Measurements from ENCODE around the gene SACM1L. TPM values are rescaled to one million over a fixed set of nuclear protein-coding genes. Genes with fewer than 3 reads are reported as not detected.

SACM1L gene
- total and polyA plus RNA-seq, 2 of the 8 experiments (the other 6 are each of a cell fraction or from before 2014, with no cell fraction given), result 20.1 to 61.0 TPM

GRCh38 chr3:45771166-45771775 lies 82.1 kb downstream of the SACM1L start:
- Histone ChIP-seq H4K20me1 (replicated peaks in 1 of 2; ENCODE audit: control insufficient read depth in 1 of 2, insufficient read depth in 2 of 2, low read length in 2 of 2) (no peaks in the 10 kb centered on the region), H3K23me2 (ENCODE audit: low read depth, low read length) (no peaks in the 10 kb centered on the region; the same call in 1 of the 2 replicates), H2BK15ac (ENCODE audit: low read length) (no peak overlapping the region), H3K18ac (ENCODE audit: extremely low read depth, low read length) (no peak overlapping the region), H3K56ac (replicated peaks; ENCODE audit: insufficient read length, low read depth, low read length) (no peak overlapping the region), H3K4me2 (ENCODE audit: insufficient read depth in 1 of 2, low read depth in 2 of 2, low read length in 2 of 2) (no peak overlapping the region), H3K79me1 (ENCODE audit: low read depth, low read length) (no peaks in the 10 kb centered on the region), H2BK120ac (replicated peaks; ENCODE audit: low read depth, low read length) (no peak overlapping the region), H4K8ac (ENCODE audit: extremely low read depth, insufficient read depth, low read length) (peak overlapping the region; percentile 65; the same call in 1 of the 2 replicates), H4K5ac (ENCODE audit: insufficient read length, low read depth, low read length) (no peak overlapping the region), H2AFZ (ENCODE audit: low read length) (no peak overlapping the region), H3K79me2 (ENCODE audit: control insufficient read depth in 1 of 2, insufficient read depth in 2 of 2, low read length in 2 of 2) (no peaks in the 10 kb centered on the region), H2AK5ac (ENCODE audit: low read depth, low read length) (no peak overlapping the region), H2BK20ac (ENCODE audit: low read length) (no peak overlapping the region), H3K4me1 (replicated peaks in 1 of 4; ENCODE audit: control insufficient read depth in 3 of 4, insufficient read depth in 4 of 4, low read length in 3 of 4) (no peaks in the 10 kb centered on the region; a peak in 1 of 7 replicates), H4K91ac (replicated peaks; ENCODE audit: insufficient read length, low read length) (no peak overlapping the region), H3K23ac (ENCODE audit: insufficient read length) (no peak overlapping the region), H3K27me3 (replicated peaks in 1 of 4; ENCODE audit: control insufficient read depth in 3 of 4, extremely low read depth in 1 of 4, insufficient read depth in 3 of 4, low read length in 3 of 4) (no peaks in the 10 kb centered on the region), H3K36me3 (ENCODE audit: control insufficient read depth in 2 of 4, insufficient read depth in 4 of 4, low read length in 3 of 4) (no peaks in the 10 kb centered on the region), H3K4me3 (ENCODE audit: extremely low read depth in 1 of 4, insufficient read depth in 2 of 4, low read depth in 3 of 4, low read length in 4 of 4) (no peak overlapping the region), H2BK5ac (ENCODE audit: low read depth, low read length) (no peak overlapping the region), H3K4ac (replicated peaks; ENCODE audit: insufficient read length, low read depth, low read length) (peak overlapping the region; percentile 44), H3K9ac (replicated peaks in 1 of 4; ENCODE audit: extremely low read depth in 1 of 4, low read depth in 3 of 4, low read length in 3 of 4) (no peak overlapping the region), H3K9me3 (ENCODE audit: insufficient read depth in 2 of 2, low read depth in 1 of 2, low read length in 1 of 2) (peaks cover 0 to 6% of the 10 kb centered on the region in 2 experiments; a peak in 1 of 4 replicates), H2BK12ac (ENCODE audit: low read depth, low read length) (no peak overlapping the region), H3K27ac (ENCODE audit: low read depth, low read length) (no peak overlapping the region), H3K14ac (ENCODE audit: insufficient read length) (no peak overlapping the region)
- WGBS, 2 experiments (ENCODE audit: extremely low coverage in 1 of 2, insufficient coverage in 1 of 2, insufficient read length in 1 of 2, insufficient replicate concordance in 2 of 2, low coverage in 1 of 2, low lambda C conversion rate in 2 of 2, missing lambda C conversion rate in 1 of 2), result 90% methylated on average over 9 of the region's 9 CpGs; no CpG with 5 or more reads in 1 of the 2 experiments
- no peak for DNase-seq (ENCODE audit: low read depth in 1 of 2, low spot score in 2 of 2)
- TF ChIP-seq KDM1A (IDR thresholded peaks at IDR 0.05; ENCODE audit: borderline replicate concordance, low read length), result no peak
- no peak for TF ChIP-seq CTBP2 (IDR thresholded peaks at IDR 0.05; ENCODE audit: borderline replicate concordance, insufficient read depth, insufficient read length, low read length)
- ChIA-PET CTCF (ENCODE audit: partially characterized antibody) (interaction anchor here (0.6 to 3.3 kb wide), 5 partner anchors 9 to 736 kb away, joined by 3 to 19 read pairs (median 4); no protein-coding TSS in a partner anchor), POLR2A (ENCODE audit: partially characterized antibody) (interaction anchor here (1.6 kb wide), 1 partner anchor 17 kb away, joined by 3 read pairs; no protein-coding TSS in a partner anchor)
- no peak for FAIRE-seq

All from H1 (cell line).